IMR-90 (cell line): ENCODE results near the gene ARHGEF12. TPM values are rescaled to one million over a fixed set of nuclear protein-coding genes. Genes with fewer than 3 reads are reported as not detected.
A peak's percentile ranks its signal among the peaks of the same experiment; 100 is the strongest.

ENCODE experiments used
- ATAC-seq: fragments of 200-7000 bp; cut with Tn5 transposase; 2 replicates; pipeline ENCODE4 v1.9.1; 2020; ENCODE audit warnings: low read depth, mild to moderate bottlenecking, moderate library complexity
- BruUV-seq: library from RNA; stranded (reverse); fragments of 400-500 nt; replicated peaks from 2 replicates; lab custom pipeline; 2021; lab: Mats Ljungman, UMichigan
- CTCF ChIA-PET: fragments of 300-600 bp; formaldehyde crosslinking; extraction: SDS; loops from one replicate; lab custom pipeline; 2021; ENCODE audit warnings: antibody characterized with exemption; lab: Yijun Ruan, JAX
- POLR2A ChIA-PET: fragments of 300-600 bp; sonication (Branson Sonifier 250); formaldehyde crosslinking; loops from one replicate; lab custom pipeline; 2022; ENCODE audit warnings: antibody characterized with exemption; ENCODE audit not compliant: unreplicated experiment; lab: Charles Lee
- DNase-seq: peaks from one replicate; pipeline ENCODE4 v3.0.0; 2013
- H2AFZ ChIP-seq: replicated peaks from 2 replicates; pipeline ENCODE3; 2013; ENCODE audit warnings: low read length, mild to moderate bottlenecking; ENCODE audit not compliant: poor library complexity
- H2AK5ac ChIP-seq: 2 replicates; pipeline ENCODE4 v1.6.1; 2013; ENCODE audit warnings: low read depth, low read length, inconsistent platforms
- H2AK9ac ChIP-seq: replicated peaks from 2 replicates; pipeline ENCODE3; 2013; ENCODE audit warnings: mild to moderate bottlenecking, low read depth, low read length, moderate library complexity; ENCODE audit not compliant: poor library complexity
- H2BK120ac ChIP-seq: 2 replicates; pipeline ENCODE4 v1.6.1; 2013; ENCODE audit warnings: low read depth, low read length, inconsistent platforms
- H2BK15ac ChIP-seq: 3 replicates; pipeline ENCODE4 v1.6.1; 2013; ENCODE audit warnings: low read depth, low read length, inconsistent platforms
- H2BK20ac ChIP-seq: 2 replicates; pipeline ENCODE4 v1.6.1; 2013; ENCODE audit warnings: low read depth, mild to moderate bottlenecking, inconsistent platforms, low read length, moderate library complexity
- H2BK5ac ChIP-seq: 2 replicates; pipeline ENCODE4 v1.6.1; 2013; ENCODE audit warnings: mild to moderate bottlenecking, low read depth, low read length, inconsistent platforms; ENCODE audit not compliant: poor library complexity, severe bottlenecking
- H3K14ac ChIP-seq: replicated peaks from 2 replicates; pipeline ENCODE4 v1.6.1; 2013; ENCODE audit warnings: low read depth, low read length, inconsistent platforms
- H3K18ac ChIP-seq: 2 replicates; pipeline ENCODE4 v1.6.1; 2013; ENCODE audit warnings: low read depth, low read length, control low read depth
- H3K23ac ChIP-seq: 2 replicates; pipeline ENCODE4 v1.6.1; 2013; ENCODE audit warnings: low read depth, low read length, inconsistent platforms
- H3K27ac ChIP-seq: 2 replicates; pipeline ENCODE4 v1.5.1; 2013; ENCODE audit warnings: mild to moderate bottlenecking, control low read depth, low read length; ENCODE audit not compliant: insufficient read depth
- H3K27me3 ChIP-seq: 2 replicates; pipeline ENCODE4 v1.6.1; 2013; ENCODE audit warnings: low read length; ENCODE audit not compliant: control insufficient read depth, insufficient read depth
- H3K36me3 ChIP-seq: 2 replicates; pipeline ENCODE4 v1.6.1; 2013; ENCODE audit warnings: low read length, mixed read lengths; ENCODE audit not compliant: control insufficient read depth, insufficient read depth
- H3K4ac ChIP-seq: 2 replicates; pipeline ENCODE4 v1.6.1; 2013; ENCODE audit warnings: low read depth, low read length, inconsistent platforms
- H3K4me1 ChIP-seq: 2 replicates; pipeline ENCODE4 v1.6.1; 2013; ENCODE audit warnings: low read length, mixed read lengths; ENCODE audit not compliant: control insufficient read depth, insufficient read depth
- H3K4me2 ChIP-seq: 2 replicates; pipeline ENCODE4 v1.6.1; 2013; ENCODE audit warnings: low read depth, mild to moderate bottlenecking, control low read depth, low read length, moderate library complexity
- H3K4me3 ChIP-seq: 2 replicates; pipeline ENCODE4 v1.5.1; 2013; ENCODE audit warnings: low read depth, mild to moderate bottlenecking, control low read depth, low read length, moderate library complexity; ENCODE audit not compliant: insufficient read depth
- H3K56ac ChIP-seq: 2 replicates; pipeline ENCODE4 v1.6.1; 2013; ENCODE audit warnings: low read length, inconsistent platforms; ENCODE audit not compliant: insufficient read depth; ENCODE audit errors: extremely low read depth
- H3K79me1 ChIP-seq, 2 experiments: 2 replicates each; pipeline ENCODE4 v1.6.1; 2013; ENCODE audit warnings: low read length in 2 of 2, inconsistent platforms in 1 of 2, low read depth in 1 of 2
- H3K9ac ChIP-seq: 2 replicates; pipeline ENCODE4 v1.6.1; 2013; ENCODE audit warnings: low read depth, low read length, control low read depth
- H3K9me1 ChIP-seq: 2 replicates; pipeline ENCODE4 v1.6.1; 2013; ENCODE audit warnings: low read length, inconsistent platforms; ENCODE audit not compliant: insufficient read depth
- H3K9me3 ChIP-seq: 2 replicates; pipeline ENCODE4 v1.6.1; 2013; ENCODE audit warnings: low read length; ENCODE audit not compliant: control insufficient read depth, insufficient read depth
- H4K20me1 ChIP-seq: 2 replicates; pipeline ENCODE4 v1.6.1; 2013; ENCODE audit warnings: low read length, inconsistent platforms; ENCODE audit not compliant: insufficient read depth
- H4K5ac ChIP-seq: 2 replicates; pipeline ENCODE4 v1.6.1; 2013; ENCODE audit warnings: mild to moderate bottlenecking, low read depth, low read length, control low read depth
- H4K8ac ChIP-seq, 2 experiments: 2 replicates each; pipeline ENCODE4 v1.6.1; 2013; ENCODE audit warnings: low read depth in 2 of 2, low read length in 2 of 2, control low read depth in 1 of 2, inconsistent platforms in 1 of 2
- H4K91ac ChIP-seq: 2 replicates; pipeline ENCODE4 v1.6.1; 2013; ENCODE audit warnings: low read depth, low read length, inconsistent platforms; ENCODE audit not compliant: insufficient read depth
- BHLHE40 ChIP-seq: fragments of 150-350 bp; IDR thresholded peaks from 2 replicates; pipeline ENCODE4 v1.6.1; 2016; ENCODE audit warnings: mild to moderate bottlenecking, low read depth, low read length
- CHD1 ChIP-seq: IDR thresholded peaks from 2 replicates; pipeline ENCODE4 v1.6.1; 2012; ENCODE audit warnings: low read depth, low read length, improper control_type of control experiment
- FOS ChIP-seq: fragments of 150-350 bp; IDR thresholded peaks from 2 replicates; pipeline ENCODE4 v1.6.1; 2016; ENCODE audit warnings: low read depth, low read length
- MAFK ChIP-seq: IDR thresholded peaks from 2 replicates; pipeline ENCODE4 v1.6.1; 2012; ENCODE audit warnings: low read depth, low read length, improper control_type of control experiment
- MAZ ChIP-seq: IDR thresholded peaks from 2 replicates; pipeline ENCODE4 v1.6.1; 2012; ENCODE audit warnings: low read depth, mild to moderate bottlenecking, low read length, improper control_type of control experiment, moderate library complexity, borderline replicate concordance
- MXI1 ChIP-seq: IDR thresholded peaks from 2 replicates; pipeline ENCODE4 v1.6.1; 2012; ENCODE audit warnings: low read depth, mild to moderate bottlenecking, low read length, moderate library complexity, borderline replicate concordance
- NFE2L2 ChIP-seq: fragments of 150-350 bp; IDR thresholded peaks from 2 replicates; pipeline ENCODE4 v1.6.1; 2016; ENCODE audit warnings: low read depth, mild to moderate bottlenecking, low read length
- POLR2A ChIP-seq: IDR thresholded peaks from 2 replicates; pipeline ENCODE4 v1.6.1; 2012; ENCODE audit warnings: mild to moderate bottlenecking, low read depth, low read length
- RAD21 ChIP-seq: IDR thresholded peaks from 2 replicates; pipeline ENCODE4 v1.6.1; 2012; ENCODE audit warnings: low read length, improper control_type of control experiment
- RCOR1 ChIP-seq: IDR thresholded peaks from 2 replicates; pipeline ENCODE4 v1.6.1; 2012; ENCODE audit warnings: mild to moderate bottlenecking, low read length, improper control_type of control experiment; ENCODE audit not compliant: insufficient replicate concordance
- RFX5 ChIP-seq: IDR thresholded peaks from 2 replicates; pipeline ENCODE4 v1.8.0; 2012; ENCODE audit warnings: low read depth, mild to moderate bottlenecking, low read length, moderate library complexity
- SMC3 ChIP-seq: fragments of 150-350 bp; IDR thresholded peaks from 2 replicates; pipeline ENCODE4 v1.6.1; 2016; ENCODE audit warnings: low read depth, mild to moderate bottlenecking, antibody characterized with exemption, low read length, moderate library complexity
- WGBS, 2 experiments: methylation state at CpG; one replicate each; pipeline versions ENCODE4 v1.1.5 to v1.1.7; 2013; ENCODE audit warnings: missing lambda C conversion rate in 2 of 2; ENCODE audit not compliant: insufficient read length in 1 of 2; ENCODE audit errors: extremely low coverage in 2 of 2; 5-methylcytosine and 5-hydroxymethylcytosine counted together
- dilution Hi-C: fragments of 300-500 bp; cut with HindIII; formaldehyde crosslinking; loops from one replicate; pipeline ENCODE4 v1.14.3; 2018; ENCODE audit warnings: low sequenced_read_pairs; ENCODE audit not compliant: unreplicated experiment
- in situ Hi-C: fragments of 300-500 bp; cut with MboI; formaldehyde crosslinking; loops from 3 replicates; pipeline ENCODE4 v1.14.3; 2019; ENCODE audit warnings: low sequenced_read_pairs, inconsistent platforms, mixed read lengths
- intact Hi-C: fragments of 100-400 bp; cut with micrococcal nuclease; formaldehyde crosslinking; loops from 2 replicates; pipeline ENCODE4 v1.10.0; 2022
- polyA plus RNA-seq, 3 experiments: library from polyadenylated mRNA; depleted of rRNA; stranded (reverse); fragments of >200 nt; gene quantifications; 2 replicates each; pipeline ENCODE4 v1.2.3, GENCODE V29; 2012; ENCODE audit warnings: low replicate concordance in 1 of 3
- total RNA-seq: library from RNA; depleted of rRNA; stranded (reverse); fragments of >200 nt; gene quantifications from 2 replicates; pipeline ENCODE4 v1.2.3, GENCODE V29; 2012
- TF ChIP-seq, protein P1 (sequence below): fragments of 150-350 bp; IDR thresholded peaks from 2 replicates; pipeline ENCODE4 v1.6.1; 2017; ENCODE audit warnings: mild to moderate bottlenecking, antibody characterized with exemption, low read length, low read depth
- TF ChIP-seq, protein P2 (sequence below): fragments of 150-350 bp; IDR thresholded peaks from 2 replicates; pipeline ENCODE4 v1.6.1; 2016; ENCODE audit warnings: low read depth, mild to moderate bottlenecking, low read length, moderate library complexity, borderline replicate concordance
- TF ChIP-seq, protein P3 (sequence below): conservative IDR thresholded peaks from 2 replicates; pipeline ENCODE4 v1.5.1; 2012; ENCODE audit warnings: mild to moderate bottlenecking, low read depth, low read length, improper control_type of control experiment

Gene ARHGEF12
- total and polyA plus RNA-seq, 2 of the 4 experiments (the other 2 are of a cell fraction) = 25.5 to 115 TPM

DNA sequence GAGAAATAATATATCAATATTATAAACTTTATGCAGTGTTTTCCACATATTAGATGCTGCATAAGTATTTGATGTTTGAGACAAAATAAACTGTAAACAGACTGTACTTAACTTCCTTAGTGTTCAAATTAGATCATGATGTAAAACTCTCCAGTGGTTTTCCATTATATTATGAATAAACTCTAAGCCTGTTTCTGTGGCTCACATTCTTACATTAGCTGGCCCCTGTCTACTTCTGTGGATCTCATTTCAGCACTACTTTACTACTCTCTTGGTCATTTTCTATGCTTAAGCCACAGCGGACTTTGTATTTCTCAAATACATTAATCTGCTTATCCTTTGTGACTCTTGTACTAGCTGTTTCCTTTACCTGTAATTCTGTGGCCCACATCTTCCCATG is 55.6 kb downstream of the ARHGEF12 start:
- Histone ChIP-seq H4K20me1 (peaks cover 42% of the 10 kb centered on the region; the same call in 1 of the 2 replicates), H4K8ac (no peak overlapping the region), H3K4me1 (peaks cover 8% of the 10 kb centered on the region; the same call in 1 of the 2 replicates), H3K9me3 (no peaks in the 10 kb centered on the region), H3K9me1 (no peaks in the 10 kb centered on the region), H3K36me3 (no peaks in the 10 kb centered on the region), H2AK5ac (no peak overlapping the region), H2BK20ac (no peak overlapping the region), H3K56ac (no peak overlapping the region), H3K14ac (no peak overlapping the region), H4K91ac (no peak overlapping the region), H3K4me3 (no peak overlapping the region), H3K27me3 (no peaks in the 10 kb centered on the region), H3K4ac (no peak overlapping the region), H3K27ac (no peak overlapping the region), H3K18ac (no peak overlapping the region; the same call in 1 of the 2 replicates), H2BK120ac (no peak overlapping the region), H3K23ac (0 out of 2 replicates have a peak overlapping the region, but pooled peaks have one; percentile 3), H3K79me1 (peaks cover 21 to 58% of the 10 kb centered on the region in 2 experiments), H2AK9ac (no peak overlapping the region), H3K9ac (no peak overlapping the region), H2BK15ac (no peak overlapping the region), H2AFZ (no peak overlapping the region), H3K4me2 (peak overlapping the region; percentile 16; the same call in 1 of the 2 replicates), H2BK5ac (peak overlapping the region; percentile 52), H4K5ac (no peak overlapping the region)
- dilution Hi-C loops (no loop called here), intact Hi-C loops (no loop called here), in situ Hi-C loops (no loop called here)
- no TSS peak for BruUV-seq
- ChIA-PET POLR2A (interaction anchor here (0.6 kb wide), 1 partner anchor 75 kb away, joined by 5 read pairs; no protein-coding TSS in a partner anchor), CTCF (interaction anchor here (0.6 kb wide), 2 partner anchors 15 to 35 kb away, joined by 4 to 5 read pairs; no protein-coding TSS in a partner anchor)
- TF ChIP-seq, protein P1, sequence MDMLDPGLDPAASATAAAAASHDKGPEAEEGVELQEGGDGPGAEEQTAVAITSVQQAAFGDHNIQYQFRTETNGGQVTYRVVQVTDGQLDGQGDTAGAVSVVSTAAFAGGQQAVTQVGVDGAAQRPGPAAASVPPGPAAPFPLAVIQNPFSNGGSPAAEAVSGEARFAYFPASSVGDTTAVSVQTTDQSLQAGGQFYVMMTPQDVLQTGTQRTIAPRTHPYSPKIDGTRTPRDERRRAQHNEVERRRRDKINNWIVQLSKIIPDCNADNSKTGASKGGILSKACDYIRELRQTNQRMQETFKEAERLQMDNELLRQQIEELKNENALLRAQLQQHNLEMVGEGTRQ = no peak
- TF ChIP-seq POLR2A (no peak), MAZ (no peak), RCOR1 (no peak), MAFK (no peak), CHD1 (no peak), BHLHE40 (no peak), RFX5 (no peak), RAD21 (no peak), MXI1 (no peak), SMC3 (no peak), FOS (no peak), NFE2L2 (no peak)
- TF ChIP-seq, protein P2, sequence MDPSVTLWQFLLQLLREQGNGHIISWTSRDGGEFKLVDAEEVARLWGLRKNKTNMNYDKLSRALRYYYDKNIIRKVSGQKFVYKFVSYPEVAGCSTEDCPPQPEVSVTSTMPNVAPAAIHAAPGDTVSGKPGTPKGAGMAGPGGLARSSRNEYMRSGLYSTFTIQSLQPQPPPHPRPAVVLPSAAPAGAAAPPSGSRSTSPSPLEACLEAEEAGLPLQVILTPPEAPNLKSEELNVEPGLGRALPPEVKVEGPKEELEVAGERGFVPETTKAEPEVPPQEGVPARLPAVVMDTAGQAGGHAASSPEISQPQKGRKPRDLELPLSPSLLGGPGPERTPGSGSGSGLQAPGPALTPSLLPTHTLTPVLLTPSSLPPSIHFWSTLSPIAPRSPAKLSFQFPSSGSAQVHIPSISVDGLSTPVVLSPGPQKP = no peak
- TF ChIP-seq, protein P3, sequence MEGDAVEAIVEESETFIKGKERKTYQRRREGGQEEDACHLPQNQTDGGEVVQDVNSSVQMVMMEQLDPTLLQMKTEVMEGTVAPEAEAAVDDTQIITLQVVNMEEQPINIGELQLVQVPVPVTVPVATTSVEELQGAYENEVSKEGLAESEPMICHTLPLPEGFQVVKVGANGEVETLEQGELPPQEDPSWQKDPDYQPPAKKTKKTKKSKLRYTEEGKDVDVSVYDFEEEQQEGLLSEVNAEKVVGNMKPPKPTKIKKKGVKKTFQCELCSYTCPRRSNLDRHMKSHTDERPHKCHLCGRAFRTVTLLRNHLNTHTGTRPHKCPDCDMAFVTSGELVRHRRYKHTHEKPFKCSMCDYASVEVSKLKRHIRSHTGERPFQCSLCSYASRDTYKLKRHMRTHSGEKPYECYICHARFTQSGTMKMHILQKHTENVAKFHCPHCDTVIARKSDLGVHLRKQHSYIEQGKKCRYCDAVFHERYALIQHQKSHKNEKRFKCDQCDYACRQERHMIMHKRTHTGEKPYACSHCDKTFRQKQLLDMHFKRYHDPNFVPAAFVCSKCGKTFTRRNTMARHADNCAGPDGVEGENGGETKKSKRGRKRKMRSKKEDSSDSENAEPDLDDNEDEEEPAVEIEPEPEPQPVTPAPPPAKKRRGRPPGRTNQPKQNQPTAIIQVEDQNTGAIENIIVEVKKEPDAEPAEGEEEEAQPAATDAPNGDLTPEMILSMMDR = no peak
- no CpG with 5 or more reads among the region's 1 CpG for WGBS, 2 experiments
- DNase-seq = peak; percentile 30
- ATAC-seq = peak; percentile 63
